ENCODE measurements around the gene SPTBN1. TPM values are rescaled to one million over a fixed set of nuclear protein-coding genes. Genes with fewer than 3 reads are reported as not detected.
A peak's percentile ranks its signal among the peaks of the same experiment; 100 is the strongest.

Gene SPTBN1
- total RNA-seq, 1 experiment from 2014 or later: 262 TPM

DNA sequence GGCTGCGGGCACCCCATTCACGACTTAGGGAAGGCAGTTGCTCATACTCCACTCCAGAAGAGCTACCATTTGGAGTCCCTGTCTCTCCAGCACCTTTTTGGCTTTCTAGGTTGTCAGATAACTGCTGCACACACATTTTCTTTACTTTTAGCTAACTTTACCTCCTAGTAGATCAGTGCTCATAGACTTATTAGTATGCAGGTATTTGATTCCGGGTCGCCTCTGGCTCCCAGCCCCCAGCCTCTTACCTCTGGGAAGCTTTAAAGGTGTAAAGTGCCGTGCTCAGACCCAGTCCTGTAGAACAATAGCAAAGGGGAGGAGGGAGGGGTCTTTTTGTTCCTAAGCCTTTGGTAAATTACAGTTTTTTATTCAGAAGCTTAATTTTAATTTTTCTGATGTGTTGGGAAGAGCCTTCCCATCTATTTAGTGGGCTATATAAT is 102.9 kb downstream of the SPTBN1 start:
- POLR2A ChIA-PET (ENCODE audit: unreplicated experiment): interaction anchor here (0.5 to 1.0 kb wide), 4 partner anchors 20 to 664 kb away, joined by 4 to 7 read pairs (median 5); no protein-coding TSS in a partner anchor
- intact Hi-C loops (cut with micrococcal nuclease; ENCODE audit: unreplicated experiment): loop anchor here (1.0 kb wide), 2 partner anchors 35 to 40 kb away; no protein-coding TSS in a partner anchor

DNA sequence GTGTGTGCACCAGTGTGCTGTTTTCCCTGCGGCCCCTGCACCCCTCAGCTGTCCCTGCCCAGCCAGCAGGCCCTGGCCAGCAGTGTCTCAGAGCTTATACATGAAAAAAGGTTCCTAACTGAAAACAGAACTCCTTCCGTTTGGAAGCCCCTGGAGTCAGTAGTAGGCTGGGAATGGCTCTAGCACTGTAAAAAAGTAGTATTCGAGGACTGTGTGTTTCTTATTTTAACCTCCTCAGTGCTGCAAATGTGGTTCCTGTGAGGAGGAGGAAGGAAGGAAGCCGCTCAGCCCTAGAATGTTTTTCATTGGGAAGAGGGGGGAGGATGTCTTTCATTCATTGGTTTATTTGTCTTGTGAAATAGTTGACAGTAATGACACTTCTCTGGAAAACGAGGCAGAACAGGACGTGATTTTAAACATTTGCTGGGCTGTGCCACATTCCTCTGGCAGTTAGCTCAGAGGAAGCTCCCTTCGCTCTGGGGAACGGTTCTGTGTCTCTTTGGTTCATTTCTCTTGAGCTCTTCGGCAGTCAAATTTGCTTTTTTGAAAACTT is 103.5 kb downstream of the SPTBN1 start:
- peak overlapping the region; percentile 95 for H3K27ac ChIP-seq
- ChIA-PET POLR2A (ENCODE audit: unreplicated experiment) (interaction anchor here (0.5 to 0.8 kb wide), 8 partner anchors 10 to 591 kb away, joined by 3 to 53 read pairs (median 4); no protein-coding TSS in a partner anchor), CTCF (interaction anchor here (0.9 kb wide), 1 partner anchor 36 kb away, joined by 3 read pairs; no protein-coding TSS in a partner anchor)
- peaks cover 80% of the 10 kb centered on the region for H3K79me2 ChIP-seq (ENCODE audit: low read depth)
- DNase-seq: peak in 1 of 2 experiments; percentile 87
- intact Hi-C loops (cut with micrococcal nuclease; ENCODE audit: unreplicated experiment): loop anchor here (1.0 kb wide), 4 partner anchors 13 to 40 kb away; no protein-coding TSS in a partner anchor
- TF ChIP-seq, protein P1, sequence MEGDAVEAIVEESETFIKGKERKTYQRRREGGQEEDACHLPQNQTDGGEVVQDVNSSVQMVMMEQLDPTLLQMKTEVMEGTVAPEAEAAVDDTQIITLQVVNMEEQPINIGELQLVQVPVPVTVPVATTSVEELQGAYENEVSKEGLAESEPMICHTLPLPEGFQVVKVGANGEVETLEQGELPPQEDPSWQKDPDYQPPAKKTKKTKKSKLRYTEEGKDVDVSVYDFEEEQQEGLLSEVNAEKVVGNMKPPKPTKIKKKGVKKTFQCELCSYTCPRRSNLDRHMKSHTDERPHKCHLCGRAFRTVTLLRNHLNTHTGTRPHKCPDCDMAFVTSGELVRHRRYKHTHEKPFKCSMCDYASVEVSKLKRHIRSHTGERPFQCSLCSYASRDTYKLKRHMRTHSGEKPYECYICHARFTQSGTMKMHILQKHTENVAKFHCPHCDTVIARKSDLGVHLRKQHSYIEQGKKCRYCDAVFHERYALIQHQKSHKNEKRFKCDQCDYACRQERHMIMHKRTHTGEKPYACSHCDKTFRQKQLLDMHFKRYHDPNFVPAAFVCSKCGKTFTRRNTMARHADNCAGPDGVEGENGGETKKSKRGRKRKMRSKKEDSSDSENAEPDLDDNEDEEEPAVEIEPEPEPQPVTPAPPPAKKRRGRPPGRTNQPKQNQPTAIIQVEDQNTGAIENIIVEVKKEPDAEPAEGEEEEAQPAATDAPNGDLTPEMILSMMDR (conservative IDR thresholded peaks at IDR 0.05): no peak; the same call in 1 of the 2 replicates
- no peak for TF ChIP-seq EZH2 (IDR thresholded peaks at IDR 0.05; ENCODE audit: low read depth)
- peak overlapping the region; percentile 90 for H3K4me3 ChIP-seq
- no peaks in the 10 kb centered on the region for H3K27me3 ChIP-seq (ENCODE audit: insufficient read depth, low read depth)
- no peaks in the 10 kb centered on the region for H4K20me1 ChIP-seq (ENCODE audit: insufficient read depth)
- peak overlapping the region; percentile 91 for H3K4me2 ChIP-seq
- H3K9me3 ChIP-seq (ENCODE audit: insufficient read depth, low read depth): no peaks in the 10 kb centered on the region
- H3K4me1 ChIP-seq (replicated peaks; ENCODE audit: insufficient read depth): peaks cover 49% of the 10 kb centered on the region
- H3K36me3 ChIP-seq (ENCODE audit: low read depth): peaks cover 1% of the 10 kb centered on the region; the same call in 1 of the 2 replicates
- peaks cover 50% of the 10 kb centered on the region for H3F3A ChIP-seq (ENCODE audit: insufficient read depth, low read depth)
- BruUV-seq (replicated peaks): TSS peak; percentile 83
- H3K9me2 ChIP-seq (ENCODE audit: insufficient read depth): no peaks in the 10 kb centered on the region
- peak overlapping the region; percentile 70 for H2AFZ ChIP-seq

More for the DNA sequence above, 102.9 kb downstream of the SPTBN1 start:
- H3K36me3 ChIP-seq (ENCODE audit: low read depth): no peaks in the 10 kb centered on the region
- peaks cover 50% of the 10 kb centered on the region for H3F3A ChIP-seq (ENCODE audit: insufficient read depth, low read depth)
- TF ChIP-seq, protein P1 (conservative IDR thresholded peaks at IDR 0.05): no peak
- no peak for TF ChIP-seq EZH2 (IDR thresholded peaks at IDR 0.05; ENCODE audit: low read depth)
- H3K4me3 ChIP-seq: peak overlapping the region; percentile 90
- H2AFZ ChIP-seq: peak overlapping the region; percentile 80
- no peaks in the 10 kb centered on the region for H3K9me3 ChIP-seq (ENCODE audit: insufficient read depth, low read depth)
- H3K79me2 ChIP-seq (ENCODE audit: low read depth): peaks cover 73% of the 10 kb centered on the region
- no peak for DNase-seq
- no peaks in the 10 kb centered on the region for H3K27me3 ChIP-seq (ENCODE audit: insufficient read depth, low read depth)
- BruUV-seq (replicated peaks): no TSS peak
- H3K9me2 ChIP-seq (ENCODE audit: insufficient read depth): no peaks in the 10 kb centered on the region
- H4K20me1 ChIP-seq (ENCODE audit: insufficient read depth): no peaks in the 10 kb centered on the region
- peak overlapping the region; percentile 95 for H3K27ac ChIP-seq
- H3K4me2 ChIP-seq: peak overlapping the region; percentile 91
- CTCF ChIA-PET: interaction anchor here (0.5 to 0.9 kb wide), 2 partner anchors 35 to 72 kb away, joined by 3 read pairs; no protein-coding TSS in a partner anchor
- peaks cover 49% of the 10 kb centered on the region for H3K4me1 ChIP-seq (replicated peaks; ENCODE audit: insufficient read depth)

DNA sequence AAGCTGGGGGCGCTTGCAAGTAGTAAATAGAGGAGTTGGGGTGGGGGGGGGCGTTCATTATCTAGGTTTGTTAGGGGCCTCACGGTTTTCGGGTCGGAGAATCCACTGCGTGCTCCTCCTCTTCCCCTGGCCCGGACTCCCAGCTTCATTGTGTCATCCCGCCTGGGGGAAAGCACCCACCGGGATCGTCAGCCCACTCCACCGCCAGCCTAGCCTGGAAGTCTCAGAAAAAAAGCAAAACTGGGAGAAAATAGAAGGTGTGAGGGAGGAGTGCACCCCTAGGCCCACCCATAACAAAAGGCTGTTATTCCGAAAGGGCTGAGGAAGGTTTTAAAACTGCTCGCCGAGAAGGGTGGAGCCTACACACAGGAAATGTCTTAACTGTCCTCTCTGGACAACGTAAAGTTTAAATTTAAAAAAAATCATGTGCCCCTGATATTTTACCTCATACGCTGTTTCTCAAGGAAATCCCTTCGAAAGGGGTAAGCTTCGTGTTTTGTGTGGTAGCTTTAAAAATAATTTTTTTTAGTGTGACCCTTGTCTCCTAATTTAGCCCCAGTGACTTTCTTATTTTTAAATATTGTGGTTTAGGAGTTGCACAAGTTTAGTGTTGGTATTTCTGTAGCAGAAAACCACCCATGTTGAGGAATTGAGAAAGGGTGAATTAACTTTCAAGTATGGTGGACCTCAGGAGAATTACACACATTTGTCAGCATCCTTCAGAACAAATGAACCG is 104.2 kb downstream of the SPTBN1 start:
- Histone ChIP-seq H3K4me1 (replicated peaks; ENCODE audit: insufficient read depth) (peaks cover 47% of the 10 kb centered on the region), H3K9me2 (ENCODE audit: insufficient read depth) (no peaks in the 10 kb centered on the region), H3K27ac (peak overlapping the region; percentile 95), H3K27me3 (ENCODE audit: insufficient read depth, low read depth) (no peaks in the 10 kb centered on the region), H3K4me3 (peak overlapping the region; percentile 90), H3F3A (ENCODE audit: insufficient read depth, low read depth) (peaks cover 50% of the 10 kb centered on the region), H3K9me3 (ENCODE audit: insufficient read depth, low read depth) (no peaks in the 10 kb centered on the region), H3K79me2 (ENCODE audit: low read depth) (peaks cover 86% of the 10 kb centered on the region), H4K20me1 (ENCODE audit: insufficient read depth) (no peaks in the 10 kb centered on the region), H2AFZ (peak overlapping the region; percentile 70), H3K36me3 (ENCODE audit: low read depth) (peaks cover 5% of the 10 kb centered on the region; the same call in 1 of the 2 replicates), H3K4me2 (peak overlapping the region; percentile 91)
- no TSS peak for BruUV-seq (replicated peaks)
- DNase-seq: peak in 1 of 2 experiments; percentile 69
- ChIA-PET POLR2A (ENCODE audit: unreplicated experiment) (interaction anchor here (0.6 to 0.8 kb wide), 5 partner anchors 10 to 325 kb away, joined by 3 to 53 read pairs (median 5); no protein-coding TSS in a partner anchor), CTCF (interaction anchor here (0.9 kb wide), 1 partner anchor 36 kb away, joined by 3 read pairs; no protein-coding TSS in a partner anchor)
- intact Hi-C loops (cut with micrococcal nuclease; ENCODE audit: unreplicated experiment): loop anchor here (1.0 kb wide), 2 partner anchors 12 to 27 kb away; no protein-coding TSS in a partner anchor
- TF ChIP-seq, protein P1 (conservative IDR thresholded peaks at IDR 0.05): no peak; the same call in 1 of the 2 replicates
- TF ChIP-seq EZH2 (IDR thresholded peaks at IDR 0.05; ENCODE audit: low read depth): no peak

All from PC-9 (cell line).